CD4-positive, alpha-beta T cell treated with Interleukin-6 at 100 ng/mL for 8 hours (primary cell): ENCODE data around the gene KCNQ1.

Source experiments
- DNase-seq: peaks from one replicate; pipeline ENCODE4 v3.0.0-alpha.2; 2020; ENCODE audit warnings: mixed read lengths, low spot score

Gene KCNQ1

DNA sequence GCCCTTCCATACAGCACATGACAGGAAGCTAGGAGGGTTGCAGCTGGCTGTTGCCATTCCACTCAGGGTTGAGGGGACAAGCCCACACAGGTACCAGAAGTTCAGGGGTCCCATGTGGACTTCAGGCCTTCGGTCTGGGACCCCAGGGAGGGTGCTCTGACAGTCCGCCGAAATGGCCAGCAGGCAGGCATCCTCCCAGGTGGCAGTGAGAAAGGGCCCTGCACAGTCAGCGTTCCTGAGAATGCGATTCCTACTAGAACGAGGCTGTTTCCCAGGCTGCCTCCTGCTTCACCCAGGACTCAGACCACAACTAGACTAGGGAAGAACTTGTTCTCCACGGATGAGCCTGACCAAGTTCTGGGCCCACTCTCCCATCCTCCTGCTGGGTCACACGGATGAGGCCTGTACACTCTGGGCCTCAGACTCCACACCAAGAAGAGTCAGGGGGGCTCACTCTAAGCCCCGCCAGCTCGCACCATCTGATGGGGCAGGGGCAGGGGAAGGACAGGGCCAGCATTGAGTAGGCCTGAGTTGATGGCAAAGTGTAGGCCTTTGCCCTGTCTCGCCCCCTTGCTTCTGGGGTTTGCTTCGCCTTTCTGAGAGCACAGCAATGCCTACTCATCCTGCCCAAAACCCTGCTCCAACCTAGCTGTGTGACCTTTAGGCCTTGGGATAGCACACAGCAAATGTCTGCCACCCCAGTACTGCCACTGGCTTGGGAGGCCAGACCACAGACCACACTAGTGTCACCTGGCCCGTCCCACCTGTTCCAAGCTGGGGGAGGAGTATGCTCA is 241.0 kb downstream of the KCNQ1 start:
- DNase-seq = no peak

DNA sequence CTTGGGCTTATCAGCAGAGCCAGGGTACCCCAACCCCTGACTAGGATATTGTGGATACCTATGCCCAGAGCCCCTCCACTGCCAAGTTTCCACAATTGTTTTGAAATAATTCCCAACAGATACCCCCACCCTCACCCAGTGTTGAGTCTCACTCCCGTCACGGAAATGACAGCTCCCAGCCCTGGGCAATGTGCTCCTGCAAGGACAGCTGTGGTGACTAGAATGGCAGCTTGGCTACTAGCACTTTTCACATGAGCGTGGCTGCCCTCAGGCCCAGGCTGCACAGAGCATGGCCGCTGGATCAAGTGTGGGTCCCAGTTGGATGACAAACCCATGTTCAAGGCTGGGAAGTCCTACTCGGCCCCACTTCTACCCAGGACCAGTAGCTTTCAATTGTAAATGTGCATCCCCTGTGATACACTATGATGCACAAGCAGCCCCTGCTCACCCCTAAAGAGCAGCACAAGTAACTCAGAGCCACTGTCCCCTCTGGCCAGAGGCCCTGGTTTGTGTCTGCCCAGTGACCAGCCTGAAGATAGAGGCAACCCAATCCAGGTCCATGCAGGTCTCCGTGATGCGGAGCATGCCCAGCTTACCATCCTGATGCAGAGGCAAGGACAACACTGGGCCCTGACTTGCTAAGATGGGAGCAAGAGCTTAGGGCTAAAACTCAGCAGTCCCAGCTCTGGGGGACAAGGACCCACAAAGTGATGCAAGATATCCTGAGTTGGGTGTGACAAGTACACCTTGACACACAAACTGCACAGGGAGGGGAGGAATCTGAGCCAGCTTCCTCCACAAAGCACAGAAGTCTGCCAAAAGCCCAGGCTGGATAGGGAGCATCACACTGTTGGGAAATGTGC is 241.8 kb downstream of the KCNQ1 start:
- DNase-seq = no peak

DNA sequence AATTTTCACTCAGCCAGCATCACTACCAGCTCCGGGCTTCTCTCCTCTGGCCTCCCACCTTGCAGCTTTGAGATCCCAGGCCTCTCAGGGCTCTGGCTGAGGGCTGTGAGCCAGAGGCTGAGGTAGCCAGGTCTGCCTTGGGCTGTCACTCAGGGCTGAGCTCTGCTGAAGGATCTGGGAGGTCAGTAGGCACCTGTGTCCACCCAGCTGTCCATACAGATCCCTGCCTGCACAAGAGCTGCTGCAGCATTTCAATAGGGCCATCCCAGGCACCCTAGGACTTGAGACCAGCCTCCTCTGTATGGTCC is 242.4 kb downstream of the KCNQ1 start:
- no peak for DNase-seq

DNA sequence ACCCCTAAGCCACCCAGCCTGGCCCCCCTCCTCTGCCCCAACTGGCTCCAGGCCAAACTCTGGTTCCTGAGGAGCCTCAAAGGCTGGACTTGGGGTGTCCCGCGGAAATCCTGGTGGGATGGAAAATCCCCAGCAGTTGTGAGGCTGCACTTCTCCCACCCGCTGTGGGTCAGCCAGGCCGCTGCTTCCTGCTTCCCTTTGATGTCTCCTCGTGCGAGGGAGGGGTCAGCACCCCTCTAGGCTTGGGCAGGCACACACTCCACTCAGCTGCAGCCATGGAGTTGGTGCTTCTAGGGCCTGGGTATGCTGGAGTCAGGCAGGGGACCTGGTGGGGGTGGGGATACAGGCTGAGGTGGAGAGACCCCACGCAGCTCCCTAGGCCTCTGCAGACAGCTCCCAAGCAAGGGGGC is 243.0 kb downstream of the KCNQ1 start:
- DNase-seq = no peak

DNA sequence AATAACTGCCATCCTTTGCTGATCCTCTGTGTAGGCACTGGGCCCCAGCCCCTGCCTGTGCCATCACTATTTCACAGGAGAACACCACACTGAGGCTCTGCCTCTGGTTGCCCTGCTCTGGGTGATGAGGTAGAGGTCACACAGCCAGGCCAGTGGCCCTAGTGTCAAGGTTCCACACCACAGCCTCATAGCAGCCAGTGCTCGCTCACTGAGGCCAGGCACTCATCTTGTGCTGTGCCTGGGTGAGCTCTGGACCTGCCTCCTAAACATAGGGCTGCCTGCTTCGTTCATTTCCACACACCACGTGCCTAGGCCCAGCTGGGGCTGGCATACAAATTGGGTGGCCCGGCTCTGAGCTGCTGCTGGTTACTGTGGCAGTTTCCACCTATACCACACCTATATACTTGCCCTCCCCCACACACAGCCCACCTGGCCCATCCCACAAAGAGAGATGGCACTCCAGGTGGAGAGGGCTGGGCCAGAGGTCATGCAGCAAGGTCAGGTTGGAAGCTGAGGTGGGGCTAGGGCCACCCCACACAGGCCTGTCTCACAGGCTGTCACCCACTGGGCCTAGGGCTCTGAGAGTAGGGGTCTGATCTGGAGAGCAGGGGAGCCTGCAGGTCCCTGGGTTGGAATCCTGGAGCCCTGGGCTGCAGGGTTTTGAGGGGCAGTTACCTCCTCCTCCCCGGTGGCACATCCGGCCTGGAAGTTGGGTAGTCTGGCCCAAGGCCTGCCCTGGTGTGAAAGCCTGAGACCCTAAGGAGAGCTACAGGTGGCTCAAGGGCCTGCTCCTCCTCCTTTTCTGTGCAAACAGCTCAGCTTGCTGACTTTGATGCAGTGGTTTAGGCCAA is 243.8 kb downstream of the KCNQ1 start:
- DNase-seq = no peak

DNA sequence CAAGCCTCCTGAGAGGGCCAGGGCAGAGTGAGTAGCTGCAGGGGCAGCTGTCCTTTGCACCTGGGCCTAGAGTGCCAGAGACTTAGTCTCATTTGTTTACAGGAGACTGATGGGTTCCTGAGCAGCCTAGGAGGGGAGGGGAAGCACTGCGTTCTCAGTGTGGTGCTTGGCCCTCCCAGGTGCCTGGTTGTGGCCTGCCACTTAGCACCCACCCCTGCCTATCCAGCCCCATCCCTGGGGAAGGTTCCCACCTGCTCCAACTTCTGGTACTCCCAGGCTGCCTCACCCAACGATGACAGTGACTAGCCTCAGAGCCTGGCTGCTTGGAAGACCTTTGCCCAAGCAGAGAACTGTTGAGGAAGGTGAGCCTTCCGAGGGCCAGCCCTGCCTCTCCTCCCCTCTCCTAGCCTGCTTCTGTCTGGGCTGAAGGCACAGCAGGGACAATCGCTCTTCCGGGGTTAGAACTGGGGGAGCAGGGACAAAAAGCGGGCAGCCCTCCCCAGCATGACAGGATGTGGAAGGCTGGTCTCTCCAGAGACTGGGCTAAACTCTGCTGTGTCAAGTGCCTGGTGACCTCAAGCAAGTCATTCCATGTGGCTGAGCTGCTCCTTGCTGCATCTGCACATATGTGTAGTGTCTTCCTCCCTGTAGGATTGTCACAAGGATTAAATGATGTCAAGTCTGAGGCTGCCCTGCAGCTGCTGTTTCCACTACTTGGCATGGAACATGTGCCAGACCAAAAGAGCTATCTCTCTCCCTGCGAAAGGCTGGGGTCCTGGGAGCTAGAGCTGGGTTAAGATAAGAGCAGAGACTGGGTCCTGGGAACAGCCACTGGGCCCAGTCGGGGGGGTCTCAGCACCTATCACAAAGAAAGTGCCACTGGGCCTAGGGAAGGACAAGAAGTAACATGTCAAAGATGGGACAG is 245.1 kb downstream of the KCNQ1 start:
- no peak for DNase-seq

DNA sequence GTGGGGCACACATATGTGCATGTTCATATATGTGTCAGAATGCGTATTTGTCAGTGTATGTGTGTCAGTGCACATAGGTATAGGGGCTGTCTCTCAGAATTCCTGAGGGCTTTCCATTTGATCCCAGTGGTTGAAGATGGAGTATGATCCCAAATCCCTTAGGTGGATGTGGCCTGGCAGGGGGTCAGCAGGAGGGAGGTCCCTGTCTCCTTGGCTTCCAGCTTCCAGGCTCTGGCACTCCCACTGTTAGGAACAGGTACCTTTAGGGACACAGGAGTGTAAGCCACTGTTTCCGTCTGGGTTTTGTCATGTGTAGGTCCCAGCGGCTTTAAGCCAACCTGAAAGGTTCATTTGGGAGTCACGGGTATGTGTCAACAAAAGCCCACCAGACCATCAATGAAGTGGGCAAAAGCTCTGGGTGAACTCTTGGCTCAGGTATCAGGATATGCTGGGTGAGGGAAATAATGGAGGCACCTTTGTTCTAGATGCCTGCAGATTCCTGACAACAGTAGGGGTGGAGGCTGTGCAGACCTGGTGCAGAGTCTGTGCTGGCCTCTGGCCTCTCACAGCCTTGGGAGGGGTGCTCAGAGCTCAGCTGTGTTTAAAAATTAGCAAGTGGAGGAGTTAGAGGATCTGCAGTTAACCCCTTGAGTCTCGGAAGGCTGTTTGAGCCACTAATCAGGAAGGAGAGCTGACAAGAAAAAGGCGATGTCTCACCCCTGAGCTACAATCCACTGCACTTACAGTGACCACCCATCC is 246.0 kb downstream of the KCNQ1 start:
- DNase-seq = no peak

DNA sequence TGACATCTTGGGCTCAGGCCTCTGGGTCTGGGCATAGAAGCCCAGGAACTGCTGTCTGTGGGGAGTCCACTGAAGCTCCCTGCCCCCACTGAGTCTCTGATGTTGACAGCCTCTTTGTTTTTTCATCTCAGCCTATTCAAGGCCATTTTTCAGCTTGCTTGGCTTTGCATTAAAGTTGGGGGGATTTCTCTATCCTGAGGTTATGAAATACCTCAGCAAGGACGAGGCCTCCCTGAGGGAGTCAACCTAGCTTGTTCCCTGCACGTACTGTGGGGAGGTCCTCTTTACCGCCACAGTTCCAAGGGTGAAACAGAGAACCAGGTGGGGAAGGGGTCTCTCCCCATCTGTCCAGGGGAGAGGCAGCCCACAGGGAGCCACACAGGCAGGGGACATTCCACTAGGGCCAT is 246.6 kb downstream of the KCNQ1 start:
- DNase-seq = no peak

DNA sequence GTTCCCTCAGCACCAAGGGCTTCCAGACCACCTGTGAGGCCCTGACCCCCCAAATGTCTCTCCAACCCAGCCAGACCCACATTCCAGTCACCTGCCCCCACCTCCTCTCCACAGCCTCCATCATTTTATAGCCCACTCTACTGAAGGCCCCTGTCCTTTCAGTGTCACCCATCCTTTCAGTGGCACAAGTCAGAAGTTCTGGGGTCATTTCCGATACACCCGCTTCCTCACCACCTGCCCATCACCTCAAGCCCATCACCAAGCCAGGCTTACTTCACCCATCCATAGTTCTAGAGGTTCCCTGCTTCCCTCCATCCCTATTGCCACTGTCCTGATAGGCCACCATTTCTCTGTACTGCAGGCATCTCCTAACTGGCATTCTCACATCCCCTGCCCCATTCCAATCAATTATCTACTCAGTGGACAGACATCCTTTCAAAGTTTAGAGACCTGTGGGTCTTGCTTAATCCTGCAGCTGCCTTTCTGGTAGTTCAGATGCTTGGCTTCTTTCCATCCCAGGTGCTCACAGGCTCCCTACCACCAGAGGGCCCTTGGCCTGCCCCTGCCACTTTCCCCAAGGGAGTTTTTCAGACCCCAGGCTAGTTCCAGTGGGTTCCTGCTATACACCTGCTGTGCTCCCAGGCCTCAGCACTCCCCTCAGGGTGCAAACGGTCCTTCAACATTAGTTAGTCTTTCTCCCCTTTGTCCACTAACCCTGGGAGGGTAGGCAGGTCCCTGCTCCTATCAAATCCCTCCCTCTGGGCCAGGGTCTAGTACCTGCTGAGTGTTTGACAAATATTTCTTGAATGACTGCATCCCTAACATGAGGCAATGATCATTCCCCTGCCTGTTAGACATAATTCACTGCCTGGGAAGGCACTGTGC is 247.4 kb downstream of the KCNQ1 start:
- no peak for DNase-seq

DNA sequence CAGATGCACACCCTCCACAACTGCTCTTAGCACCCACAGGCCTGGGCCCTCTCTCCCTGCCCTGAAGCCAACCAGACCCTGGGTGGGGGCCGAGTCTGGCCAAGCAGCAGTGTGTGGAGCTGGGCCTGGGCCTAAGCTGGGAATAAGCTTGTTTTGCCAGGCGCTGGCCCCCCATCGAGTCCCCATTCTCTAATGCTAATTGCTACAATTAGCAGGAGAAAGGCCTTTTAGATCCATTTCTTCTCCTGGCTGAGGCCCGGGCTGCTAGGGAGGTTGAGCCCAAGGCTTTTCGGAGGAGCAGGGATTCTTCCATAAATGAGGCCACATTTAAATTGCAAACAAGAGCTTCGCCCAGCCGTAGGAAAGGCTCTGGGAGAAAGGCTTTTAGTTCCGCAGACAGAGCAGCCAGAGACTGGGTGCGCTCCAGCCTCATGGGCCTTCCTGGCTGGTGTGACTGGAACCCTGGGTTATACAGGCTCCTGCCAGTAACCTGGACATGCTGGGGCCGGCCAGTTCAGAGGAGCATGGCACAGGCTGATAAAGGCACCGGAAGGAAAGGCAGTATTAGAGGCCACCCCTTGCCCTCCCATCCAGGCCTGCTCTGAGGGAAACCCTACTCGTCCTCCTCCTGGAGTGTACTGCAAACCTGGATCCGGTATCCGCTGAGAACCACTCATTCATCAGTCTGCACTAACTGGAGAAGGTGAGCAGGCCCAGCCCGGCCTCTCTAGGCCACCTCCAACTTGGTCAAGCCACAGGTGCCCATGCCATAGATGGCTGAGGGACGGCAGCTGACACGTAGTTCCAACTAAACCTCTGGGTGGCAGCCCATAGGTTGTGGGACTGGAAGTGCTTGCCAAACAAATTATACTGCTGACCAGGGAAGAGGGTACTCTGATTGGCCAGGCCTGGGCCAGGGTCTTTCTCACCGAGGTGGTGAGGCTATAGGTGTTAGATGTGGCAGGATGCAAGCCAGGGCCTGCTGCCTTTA is 248.8 kb downstream of the KCNQ1 start:
- DNase-seq = no peak

DNA sequence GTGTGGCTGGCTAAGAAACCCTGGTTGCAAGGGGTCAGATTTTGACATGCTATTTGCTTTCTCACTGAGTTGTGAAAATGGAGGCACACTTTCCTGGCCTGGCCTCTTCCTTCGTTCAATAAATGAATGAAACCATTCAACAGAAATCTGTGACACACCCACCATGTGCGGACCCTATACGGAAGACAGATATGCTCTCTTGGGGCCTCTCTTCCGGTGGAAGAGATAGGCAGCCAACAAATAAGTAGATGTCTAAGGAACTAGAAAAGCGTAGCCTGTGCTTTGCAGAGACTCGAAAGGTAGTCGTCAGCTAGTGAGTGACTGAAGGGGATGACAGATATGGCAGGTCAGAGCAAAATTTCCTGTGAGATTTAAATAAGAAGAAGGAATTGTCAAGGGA is 249.7 kb downstream of the KCNQ1 start:
- DNase-seq = no peak

DNA sequence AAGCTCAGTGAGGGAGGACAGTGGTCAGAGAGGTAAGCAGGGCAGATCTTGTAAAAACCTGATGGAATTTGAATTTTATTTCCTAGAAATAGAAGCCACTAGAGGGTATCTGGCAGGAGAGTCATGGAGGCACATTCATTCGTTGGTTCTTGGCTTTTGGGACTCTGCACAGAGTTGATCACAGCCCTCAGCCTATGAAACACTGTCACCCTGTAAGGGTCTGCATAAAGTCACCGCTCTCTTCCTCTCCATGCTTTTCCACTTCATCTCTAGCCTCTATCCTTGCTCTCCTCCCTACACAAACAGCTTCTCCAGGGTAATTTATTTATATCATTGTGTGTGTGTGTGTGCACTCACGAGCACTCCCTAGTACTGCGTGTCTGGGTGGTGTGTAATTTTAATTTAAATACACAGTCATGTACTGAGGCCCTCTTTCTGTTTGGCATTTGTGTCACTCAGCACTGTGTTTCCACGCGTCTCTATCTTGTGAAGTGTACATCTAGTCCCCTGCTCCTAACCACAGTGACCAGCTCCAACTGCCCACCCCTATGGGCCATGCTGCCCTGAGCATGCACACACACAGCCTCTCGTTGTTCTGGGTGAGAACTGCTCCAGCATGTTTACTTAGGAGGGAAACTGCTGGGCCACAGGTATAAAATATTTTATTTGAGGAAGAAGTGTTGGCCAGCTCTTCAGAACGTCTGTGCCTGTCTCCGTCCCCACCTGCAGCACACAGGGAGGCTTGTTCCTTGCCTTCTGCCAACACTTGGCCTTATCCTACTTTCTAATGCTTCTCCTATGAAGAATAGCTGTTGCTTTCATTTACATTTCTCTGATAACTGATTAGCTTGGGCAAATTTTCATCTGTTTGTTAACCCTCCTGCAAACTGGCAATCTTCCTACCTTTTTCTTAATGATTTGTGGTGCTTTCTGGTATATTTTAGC is 250.5 kb downstream of the KCNQ1 start:
- no peak for DNase-seq

DNA sequence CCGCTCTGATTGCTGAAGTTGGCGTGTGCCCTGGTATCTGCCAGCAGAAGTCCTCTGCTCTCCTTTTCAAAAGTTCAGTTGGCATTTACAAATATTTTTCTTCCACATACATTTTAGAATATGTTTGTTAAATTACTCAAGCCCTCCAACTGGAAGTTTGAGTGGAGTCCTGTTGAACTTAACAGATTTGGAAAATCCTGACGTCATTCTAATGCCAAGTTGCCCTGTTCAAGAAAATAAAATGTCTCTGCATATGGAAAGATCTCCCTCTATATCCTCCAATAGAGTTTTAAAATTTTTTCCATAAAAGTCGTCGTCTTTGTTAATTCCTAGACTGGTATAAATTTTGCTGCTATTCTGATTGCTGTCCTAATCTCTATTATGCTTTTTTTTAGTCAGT is 251.6 kb downstream of the KCNQ1 start:
- DNase-seq = no peak

DNA sequence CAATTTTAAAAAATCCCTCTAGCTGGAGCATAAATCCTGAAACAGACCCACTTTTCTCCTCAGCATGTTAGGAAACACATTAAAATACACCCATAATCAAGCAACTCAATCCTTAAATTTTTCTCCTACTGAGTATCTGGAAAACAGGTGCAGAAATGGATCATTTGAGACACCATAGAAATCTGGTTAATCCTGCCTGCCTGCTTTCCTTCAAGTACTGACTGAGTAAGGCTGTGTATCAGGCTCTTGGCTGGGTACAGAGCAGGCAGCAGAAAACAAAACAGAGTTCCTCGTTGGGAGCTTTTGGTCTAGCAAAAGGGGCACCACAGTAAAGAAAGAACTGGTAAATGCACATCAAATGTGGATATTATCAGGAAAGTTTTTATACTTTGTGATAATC is 253.1 kb downstream of the KCNQ1 start:
- DNase-seq = no peak

DNA sequence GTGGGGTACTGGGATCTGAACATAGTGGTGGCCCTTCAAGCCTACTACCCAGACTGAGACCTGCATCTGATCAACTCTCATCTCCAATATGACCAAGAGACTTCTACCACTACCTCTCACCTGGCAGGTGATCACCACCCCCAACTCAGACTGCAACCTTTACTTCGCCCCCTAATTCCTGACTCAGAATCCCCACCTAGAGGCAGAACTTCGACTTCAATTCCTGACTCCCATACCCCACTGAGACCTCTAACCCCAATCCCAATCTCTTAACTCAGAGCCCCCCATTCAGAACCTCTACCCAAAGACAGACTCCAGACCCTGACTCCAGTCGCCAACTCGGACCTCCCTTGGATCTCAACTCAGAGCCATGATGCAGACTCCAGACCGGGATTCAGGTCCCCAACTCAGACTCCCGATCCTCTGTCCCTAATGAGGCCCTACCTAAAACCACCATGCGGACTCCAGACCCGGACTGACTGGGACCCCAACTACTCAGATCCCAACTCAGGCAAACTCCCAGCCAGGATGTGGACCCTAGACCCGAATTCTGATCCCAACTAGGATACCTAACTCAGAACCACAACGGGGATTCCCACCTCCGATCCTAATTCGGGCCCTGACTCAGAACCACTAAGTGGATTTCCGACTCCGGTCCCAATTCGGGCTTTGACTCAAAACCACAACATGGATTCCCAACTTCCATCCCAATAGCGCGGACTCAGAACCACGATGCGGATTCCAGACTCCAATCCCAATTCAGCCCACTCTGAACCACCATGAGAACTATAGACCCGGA is 253.8 kb downstream of the KCNQ1 start:
- no peak for DNase-seq

DNA sequence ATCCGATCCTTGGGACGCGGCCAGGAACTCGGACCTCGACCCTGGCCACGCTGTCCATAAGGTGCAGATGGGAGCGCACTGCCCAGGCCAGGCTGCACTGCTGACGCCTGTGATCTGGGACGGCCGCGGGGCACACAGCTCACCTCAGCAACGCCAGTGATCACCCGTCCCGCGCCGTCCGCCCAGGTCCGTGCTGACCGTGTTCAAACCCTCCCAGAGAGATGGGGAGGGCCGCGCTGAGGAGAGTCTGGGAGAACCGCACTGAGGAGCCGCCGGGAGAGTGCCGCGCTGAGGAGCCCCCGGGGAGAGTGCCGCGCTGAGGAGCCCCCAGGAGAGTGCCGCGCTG is 254.3 kb downstream of the KCNQ1 start:
- DNase-seq = no peak
